Neural crest cell (in vitro differentiated cells): Measurements from ENCODE around the gene WARS2. TPM values are rescaled to one million over a fixed set of nuclear protein-coding genes. Genes with fewer than 3 reads are reported as not detected.
"Not testable (repeated sequence)": the region's sequence is repeated elsewhere in the genome, so short reads cannot be mapped to it uniquely, and the experiment has no call there.

ENCODE experiments used
- DNase-seq: peaks from one replicate; pipeline ENCODE4 v3.0.0; 2021; ENCODE audit warnings: low read depth, mixed read lengths, low spot score
- H3K27ac Mint-ChIP-seq: one replicate; pipeline ENCODE4 v1.8.0; 2021; ENCODE audit warnings: mild to moderate bottlenecking, mixed read lengths; ENCODE audit not compliant: unreplicated experiment
- H3K27me3 Mint-ChIP-seq: 2 replicates; pipeline ENCODE4 v1.8.0; 2021; ENCODE audit warnings: low read depth, mild to moderate bottlenecking, mixed read lengths
- H3K36me3 Mint-ChIP-seq: 2 replicates; pipeline ENCODE4 v1.8.0; 2021; ENCODE audit warnings: low read depth, mild to moderate bottlenecking, mixed read lengths
- H3K4me1 Mint-ChIP-seq: 2 replicates; pipeline ENCODE4 v1.8.0; 2021; ENCODE audit warnings: mixed read lengths
- H3K4me3 Mint-ChIP-seq: one replicate; pipeline ENCODE4 v1.8.0; 2021; ENCODE audit warnings: mild to moderate bottlenecking, mixed read lengths
- H3K9me3 Mint-ChIP-seq: 2 replicates; pipeline ENCODE4 v1.8.0; 2021; ENCODE audit warnings: mixed read lengths
- CTCF ChIP-seq: fragments of 200-600 bp; sonication (generic); conservative IDR thresholded peaks from 2 replicates; pipeline ENCODE4 v1.5.0; 2021; ENCODE audit warnings: antibody characterized with exemption, mild to moderate bottlenecking
- total RNA-seq: library from RNA; stranded (reverse); gene quantifications from 2 replicates; pipeline ENCODE4 v1.2.1, GENCODE V29; 2021

The WARS2 gene
- total RNA-seq, 1 donor from 2014 or later: 12.3 TPM

- H3K4me3 Mint-ChIP-seq: no peak overlapping the region
- no peaks in the 10 kb centered on the region for H3K27me3 Mint-ChIP-seq
- no peak for DNase-seq
- H3K9me3 Mint-ChIP-seq: peaks cover 2% of the 10 kb centered on the region
- TF ChIP-seq CTCF: no peak
- H3K27ac Mint-ChIP-seq: no peak overlapping the region
- H3K4me1 Mint-ChIP-seq: no peaks in the 10 kb centered on the region
- peaks cover 27% of the 10 kb centered on the region for H3K36me3 Mint-ChIP-seq
These were observed 20.0 kb upstream of the WARS2 start for GRCh38 chr1:119160409-119160808.

- no peak for DNase-seq
These were observed 19.5 kb upstream of the WARS2 start for GRCh38 chr1:119159966-119160365.

DNA sequence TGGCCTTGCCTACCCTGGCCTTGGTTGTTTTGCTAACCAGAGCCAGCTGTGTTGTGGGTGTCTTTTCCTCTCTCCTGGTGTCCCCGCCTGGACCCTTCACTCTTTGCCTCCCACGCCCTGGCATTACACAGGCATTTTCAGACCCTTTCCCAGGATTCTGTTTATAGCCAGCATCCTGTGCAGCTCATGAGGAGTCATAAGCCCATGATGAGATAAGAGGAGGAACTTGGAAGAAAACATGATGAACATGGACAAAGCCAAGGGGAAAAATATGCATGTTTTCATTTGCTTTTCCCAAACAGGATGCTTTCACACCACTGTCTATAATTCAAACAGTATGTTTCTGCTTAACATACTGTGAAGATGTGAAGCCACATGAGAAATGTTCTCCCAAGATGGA, 18.7 kb upstream of the WARS2 start:
- peaks cover 35% of the 10 kb centered on the region for H3K36me3 Mint-ChIP-seq
- TF ChIP-seq CTCF: no peak

More at GRCh38 chr1:119159966-119160365, 19.5 kb upstream of the WARS2 start:
- peaks cover 2% of the 10 kb centered on the region for H3K9me3 Mint-ChIP-seq
- H3K27ac Mint-ChIP-seq: no peak overlapping the region
- no peak for TF ChIP-seq CTCF
- H3K27me3 Mint-ChIP-seq: no peaks in the 10 kb centered on the region
- H3K36me3 Mint-ChIP-seq: peaks cover 31% of the 10 kb centered on the region
- no peak overlapping the region for H3K4me3 Mint-ChIP-seq
- no peaks in the 10 kb centered on the region for H3K4me1 Mint-ChIP-seq

GRCh38 chr1:119156761-119157160, 16.3 kb upstream of the WARS2 start:
- H3K36me3 Mint-ChIP-seq: peaks cover 42% of the 10 kb centered on the region
- not testable (repeated sequence) for H3K4me1 Mint-ChIP-seq, H3K9me3 Mint-ChIP-seq, H3K27ac Mint-ChIP-seq, DNase-seq, H3K27me3 Mint-ChIP-seq, H3K4me3 Mint-ChIP-seq

More for the DNA sequence above, 18.7 kb upstream of the WARS2 start:
- Mint-ChIP-seq H3K4me1 (no peaks in the 10 kb centered on the region), H3K27me3 (no peaks in the 10 kb centered on the region), H3K4me3 (no peak overlapping the region), H3K27ac (peak overlapping the region; percentile 75), H3K9me3 (peaks cover 4% of the 10 kb centered on the region)
- DNase-seq: no peak

GRCh38 chr1:119155069-119155468, 14.6 kb upstream of the WARS2 start:
- not testable (repeated sequence) for H3K4me1 Mint-ChIP-seq, H3K4me3 Mint-ChIP-seq, DNase-seq, H3K27me3 Mint-ChIP-seq, H3K9me3 Mint-ChIP-seq, H3K27ac Mint-ChIP-seq
- H3K36me3 Mint-ChIP-seq: peaks cover 55% of the 10 kb centered on the region

DNA sequence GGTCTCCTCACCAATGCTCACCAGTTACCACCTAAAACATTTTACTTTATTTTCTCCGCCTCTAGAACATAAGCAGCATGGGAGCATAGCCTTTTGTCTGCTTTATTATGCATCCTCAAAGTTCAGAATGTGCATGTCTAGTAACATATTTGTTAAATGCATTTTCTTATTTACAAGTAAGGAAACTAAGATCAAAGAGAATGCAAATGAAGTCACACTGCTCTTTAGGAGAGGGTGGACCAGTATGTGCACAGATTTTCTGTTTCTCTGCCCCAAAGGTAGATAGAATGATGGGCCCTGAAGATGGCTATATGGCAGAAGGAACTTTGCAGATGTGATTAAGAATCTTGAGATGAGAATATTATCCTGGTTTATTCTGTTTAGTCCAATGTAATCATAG, 9.7 kb upstream of the WARS2 start:
- peaks cover 28% of the 10 kb centered on the region for H3K36me3 Mint-ChIP-seq
- no peaks in the 10 kb centered on the region for H3K27me3 Mint-ChIP-seq
- H3K27ac Mint-ChIP-seq: no peak overlapping the region

More for the DNA sequence above, 9.7 kb upstream of the WARS2 start:
- no peak for DNase-seq
- Mint-ChIP-seq H3K9me3 (peaks cover 2% of the 10 kb centered on the region), H3K4me1 (no peaks in the 10 kb centered on the region), H3K4me3 (no peak overlapping the region)
- TF ChIP-seq CTCF: no peak
